ENCODE measurements around the gene SNUPN.

DNA sequence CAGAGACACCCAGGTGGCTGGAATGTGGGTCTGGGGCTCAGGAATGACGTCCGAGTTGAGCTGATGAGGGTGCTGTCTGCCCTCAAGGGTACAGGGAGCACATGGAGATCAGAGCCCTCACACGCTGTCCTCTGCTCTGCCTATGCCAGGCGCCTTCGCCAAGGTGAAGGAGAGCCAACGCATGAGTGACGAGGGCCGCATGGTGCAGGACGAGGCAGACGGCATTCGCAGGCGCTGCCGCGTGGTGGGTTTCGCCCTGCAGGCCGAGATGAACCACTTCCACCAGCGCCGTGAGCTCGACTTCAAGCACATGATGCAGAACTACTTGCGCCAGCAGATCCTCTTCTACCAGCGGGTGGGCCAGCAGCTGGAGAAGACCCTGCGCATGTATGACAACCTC, 31.3 kb upstream of the SNUPN start:
- no peak for TF ChIP-seq CTCF (IDR thresholded peaks at IDR 0.05)
- no peak for TF ChIP-seq POLR2A (IDR thresholded peaks at IDR 0.05)

Measured in testis (tissue), 2 donors.